Hematopoietic multipotent progenitor cell treated with erythropoietin and hydrocortisone succinate and interleukin-3 and kit ligand, for 8 days (in vitro differentiated cells): ENCODE measurements around the gene EOMES.

Experiments used
- DNase-seq: peaks from one replicate; pipeline ENCODE4 v3.0.0-alpha.2; 2015

The EOMES gene

DNA sequence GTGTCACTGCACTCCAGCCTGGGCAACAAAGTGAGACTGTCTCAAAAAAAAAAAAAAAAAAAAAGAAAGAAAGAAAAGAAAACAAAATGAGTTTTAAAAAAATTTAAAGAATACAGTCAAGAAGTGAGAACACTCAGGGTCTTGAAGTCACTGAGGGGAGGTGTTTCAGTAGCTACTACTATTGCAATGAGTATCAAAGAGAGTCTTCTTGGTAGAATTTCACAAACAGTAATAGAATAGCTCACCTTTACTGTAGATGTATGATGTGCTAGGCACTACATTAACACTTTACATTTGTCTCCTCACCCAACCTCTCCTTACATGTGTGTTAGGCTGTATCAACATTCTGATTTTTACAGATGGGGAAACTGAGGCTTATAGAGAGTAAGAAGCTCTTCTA is 43.9 kb downstream of the EOMES start:
- DNase-seq, result no peak

DNA sequence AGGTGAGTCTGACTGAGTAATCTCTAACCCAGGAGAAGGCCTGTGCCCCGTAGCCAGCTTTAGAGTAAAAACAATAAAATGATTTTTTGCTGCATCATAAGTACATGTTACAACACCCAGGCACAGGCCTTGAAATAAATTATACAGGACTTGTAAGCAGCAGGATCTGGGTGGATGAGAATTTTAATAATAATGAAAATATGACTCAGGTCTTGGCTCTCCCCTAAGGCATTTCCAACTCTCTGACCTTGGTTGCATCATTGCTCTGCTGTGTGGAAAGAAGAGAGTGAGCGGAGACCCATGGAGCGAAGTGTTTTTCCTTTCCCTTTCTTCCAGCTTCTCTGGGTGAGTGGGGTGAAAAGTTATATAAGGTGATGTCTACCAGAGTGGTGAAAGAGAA is 44.6 kb downstream of the EOMES start:
- no peak for DNase-seq

DNA sequence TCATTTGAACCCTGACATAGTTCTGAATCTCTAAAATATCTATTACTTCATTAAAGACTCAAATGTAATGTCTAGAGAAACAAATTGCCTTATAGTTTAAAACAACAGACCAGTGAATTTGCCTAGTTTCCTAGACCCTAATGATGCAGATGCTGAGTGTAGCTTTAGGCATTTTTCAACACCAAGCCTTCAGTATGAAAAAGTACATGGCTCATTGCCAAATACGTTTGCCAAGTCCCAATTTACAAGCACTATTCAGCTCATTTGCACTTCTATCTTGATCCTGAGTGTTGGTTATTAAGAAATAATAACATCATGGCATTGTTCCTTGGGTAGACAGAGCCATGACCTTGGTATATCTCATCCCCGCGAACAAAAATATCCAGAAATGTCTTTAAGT is 46.8 kb downstream of the EOMES start:
- DNase-seq, result no peak

DNA sequence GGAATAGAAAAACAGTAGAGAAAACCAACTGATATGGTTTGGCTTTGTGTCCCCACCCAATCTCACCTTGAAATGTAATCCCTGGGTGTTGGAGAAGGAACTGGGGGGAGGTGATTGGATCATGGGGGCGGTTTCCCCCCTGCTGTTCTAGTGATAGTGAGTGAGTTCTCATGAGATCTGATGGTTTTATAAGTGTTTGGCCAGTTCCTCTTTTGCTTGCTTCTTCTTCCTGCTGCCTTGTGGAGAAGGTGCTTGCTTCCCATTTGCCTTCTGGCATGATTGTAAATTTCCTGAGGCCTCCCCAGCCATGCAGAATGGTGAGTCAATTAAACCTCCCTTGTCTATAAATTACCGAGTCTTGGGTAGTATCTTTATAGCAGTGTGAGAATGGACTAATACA is 48.4 kb downstream of the EOMES start:
- DNase-seq, result no peak

DNA sequence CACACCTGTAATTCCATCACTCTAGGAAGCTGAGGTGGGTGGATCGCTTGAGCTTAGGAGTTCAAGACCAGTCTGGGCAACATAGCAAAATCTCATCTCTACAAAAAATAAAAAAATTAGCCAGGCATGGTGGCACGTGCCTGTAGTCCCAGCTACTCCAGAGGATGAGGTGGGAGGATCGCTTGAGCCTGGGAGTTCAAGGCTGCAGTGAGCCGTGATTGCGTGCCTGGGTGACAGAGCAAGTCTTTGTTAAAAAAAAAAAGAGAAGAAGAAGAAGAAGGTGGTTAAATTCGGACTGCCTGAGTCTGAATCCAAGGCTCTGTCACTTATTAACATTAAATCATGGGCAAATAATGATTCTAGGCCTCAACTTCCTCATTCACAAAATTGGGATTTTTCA is 51.0 kb downstream of the EOMES start:
- no peak for DNase-seq

DNA sequence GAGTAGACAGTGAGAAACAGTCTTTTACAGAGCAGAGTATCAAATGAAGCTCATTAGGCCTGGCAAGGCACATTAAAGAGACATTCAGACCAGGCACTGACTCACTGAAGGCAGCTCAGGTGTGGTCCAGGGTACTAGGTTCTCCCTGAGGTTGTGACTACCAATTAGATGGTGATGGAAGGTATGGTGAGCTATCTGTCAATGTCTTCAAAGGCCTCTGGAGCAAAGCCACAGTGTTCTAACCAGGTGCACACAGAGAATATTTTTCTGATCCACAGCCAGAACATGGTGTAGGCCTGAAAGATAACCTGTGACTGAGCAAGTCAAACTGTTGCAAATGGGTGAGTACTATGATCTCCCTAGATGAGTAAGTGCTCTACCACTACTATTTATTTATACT is 51.5 kb downstream of the EOMES start:
- DNase-seq, result no peak

DNA sequence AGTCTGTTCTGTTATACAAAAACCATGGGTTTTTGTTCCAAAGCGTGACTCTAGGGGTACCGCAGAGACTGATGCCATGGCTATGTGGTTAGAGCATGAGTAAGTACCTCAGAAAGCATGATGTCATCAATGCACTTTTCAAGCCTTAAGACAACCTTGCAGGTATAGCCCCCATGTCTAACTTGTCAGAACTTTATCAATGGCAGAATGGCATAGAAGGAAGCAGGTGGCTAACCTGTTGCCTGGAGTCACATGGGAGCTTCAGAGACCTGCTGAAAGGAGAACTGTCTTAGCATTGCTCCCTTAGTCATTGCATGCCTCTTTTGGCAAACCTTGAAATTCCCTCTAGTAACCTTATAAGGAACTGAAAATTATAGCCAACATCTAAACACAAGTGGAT is 52.5 kb downstream of the EOMES start:
- no peak for DNase-seq

DNA sequence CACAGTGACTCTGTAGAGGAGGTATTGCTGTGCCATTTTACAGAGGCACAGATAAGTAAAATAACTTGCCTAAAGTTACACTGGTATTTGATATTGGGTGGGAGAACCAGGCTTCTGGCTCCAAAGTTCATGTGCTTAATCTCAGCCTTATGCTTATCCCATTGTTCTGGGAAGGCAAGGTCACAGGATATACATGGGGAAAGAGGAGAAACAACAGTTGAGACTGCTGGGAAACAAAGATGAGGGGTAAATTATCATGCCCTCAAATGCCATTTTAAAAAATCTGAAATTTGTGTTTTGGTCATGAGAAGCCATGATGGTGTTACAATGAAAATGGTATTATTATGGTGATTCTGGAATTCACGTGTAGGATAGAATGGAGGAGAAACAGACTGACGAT is 54.4 kb downstream of the EOMES start:
- DNase-seq, result no peak

DNA sequence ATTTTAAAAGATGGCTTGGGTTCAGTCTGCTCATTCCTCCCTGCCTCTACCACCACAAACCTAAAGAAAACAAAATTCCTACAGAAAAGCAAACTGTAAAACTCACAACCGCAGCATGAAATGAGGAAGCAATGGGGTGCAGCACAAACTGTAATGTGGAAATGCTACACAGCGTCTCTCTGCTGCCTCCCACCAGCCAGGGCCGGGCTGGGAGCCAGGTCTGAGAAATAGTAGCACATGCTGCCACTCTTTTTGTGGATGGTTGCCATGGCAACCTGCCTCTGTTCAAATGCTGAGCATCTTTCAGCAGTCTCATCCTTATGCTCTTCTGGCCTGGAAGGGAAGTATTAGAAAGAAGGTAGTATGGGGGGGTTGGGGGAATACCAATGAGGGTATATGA is 55.4 kb downstream of the EOMES start:
- DNase-seq, result peak; percentile 38

DNA sequence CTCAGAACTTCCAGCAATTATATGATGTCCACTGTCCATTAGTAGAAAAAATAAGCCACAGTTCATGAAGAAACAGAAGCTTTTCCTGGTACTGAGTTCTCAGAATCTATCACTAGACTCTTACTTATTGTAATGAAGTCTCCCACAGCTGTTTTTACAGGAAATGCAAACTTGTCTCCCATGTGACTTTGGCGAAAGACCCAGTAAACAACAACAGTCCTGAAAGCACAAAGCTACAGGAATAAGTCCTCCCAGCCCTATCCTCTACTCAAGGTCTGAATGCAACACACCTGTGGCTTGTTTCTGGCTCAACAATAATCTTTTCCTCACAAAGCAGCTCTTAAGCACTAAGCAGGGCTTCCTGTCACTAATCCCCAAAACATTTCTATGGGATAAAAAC is 55.9 kb downstream of the EOMES start:
- no peak for DNase-seq
